Panc1 (cell line): ENCODE data around the gene ZNF48.

Experiments
- POLR2AphosphoS5 ChIP-seq: IDR thresholded peaks from 2 replicates; pipeline ENCODE4 v1.6.1; 2012; ENCODE audit warnings: mild to moderate bottlenecking, low read depth, low read length, moderate library complexity
- TF ChIP-seq, protein P1 (sequence below): fragments of 450-650 bp; IDR thresholded peaks from 2 replicates; pipeline ENCODE4 v1.5.1; 2017; ENCODE audit warnings: mild to moderate bottlenecking
- TF ChIP-seq, protein P2 (sequence below), 2 experiments: IDR thresholded peaks; 2 replicates each; pipeline ENCODE4 v1.6.1; 2011 to 2012; ENCODE audit warnings: low read depth in 2 of 2, control low read depth in 1 of 2, low read length in 1 of 2, mild to moderate bottlenecking in 1 of 2, moderate library complexity in 1 of 2; ENCODE audit not compliant: insufficient read depth in 1 of 2

DNA sequence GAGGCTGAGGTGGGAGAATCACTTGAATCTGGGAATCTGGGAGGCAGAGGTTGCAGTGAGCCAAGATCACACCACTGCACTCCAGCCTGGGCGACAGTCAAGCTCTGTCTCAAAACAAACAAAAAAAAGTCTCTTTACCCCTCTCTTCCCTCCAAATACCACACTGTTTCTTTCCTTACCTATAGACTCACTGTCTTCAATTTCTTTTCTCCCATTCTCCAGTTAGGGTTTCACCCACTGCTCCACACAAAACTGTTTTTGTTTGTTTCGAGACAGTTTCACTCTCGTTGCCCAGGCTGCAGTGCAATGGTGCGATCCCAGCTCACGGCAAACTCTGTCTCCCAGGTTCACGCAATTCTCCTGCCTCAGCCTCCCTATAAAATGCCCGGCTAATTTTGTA lies 34.0 kb upstream of the ZNF48 start:
- TF ChIP-seq, protein P1, sequence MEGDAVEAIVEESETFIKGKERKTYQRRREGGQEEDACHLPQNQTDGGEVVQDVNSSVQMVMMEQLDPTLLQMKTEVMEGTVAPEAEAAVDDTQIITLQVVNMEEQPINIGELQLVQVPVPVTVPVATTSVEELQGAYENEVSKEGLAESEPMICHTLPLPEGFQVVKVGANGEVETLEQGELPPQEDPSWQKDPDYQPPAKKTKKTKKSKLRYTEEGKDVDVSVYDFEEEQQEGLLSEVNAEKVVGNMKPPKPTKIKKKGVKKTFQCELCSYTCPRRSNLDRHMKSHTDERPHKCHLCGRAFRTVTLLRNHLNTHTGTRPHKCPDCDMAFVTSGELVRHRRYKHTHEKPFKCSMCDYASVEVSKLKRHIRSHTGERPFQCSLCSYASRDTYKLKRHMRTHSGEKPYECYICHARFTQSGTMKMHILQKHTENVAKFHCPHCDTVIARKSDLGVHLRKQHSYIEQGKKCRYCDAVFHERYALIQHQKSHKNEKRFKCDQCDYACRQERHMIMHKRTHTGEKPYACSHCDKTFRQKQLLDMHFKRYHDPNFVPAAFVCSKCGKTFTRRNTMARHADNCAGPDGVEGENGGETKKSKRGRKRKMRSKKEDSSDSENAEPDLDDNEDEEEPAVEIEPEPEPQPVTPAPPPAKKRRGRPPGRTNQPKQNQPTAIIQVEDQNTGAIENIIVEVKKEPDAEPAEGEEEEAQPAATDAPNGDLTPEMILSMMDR: no peak
- TF ChIP-seq POLR2AphosphoS5: no peak
- TF ChIP-seq, protein P2, sequence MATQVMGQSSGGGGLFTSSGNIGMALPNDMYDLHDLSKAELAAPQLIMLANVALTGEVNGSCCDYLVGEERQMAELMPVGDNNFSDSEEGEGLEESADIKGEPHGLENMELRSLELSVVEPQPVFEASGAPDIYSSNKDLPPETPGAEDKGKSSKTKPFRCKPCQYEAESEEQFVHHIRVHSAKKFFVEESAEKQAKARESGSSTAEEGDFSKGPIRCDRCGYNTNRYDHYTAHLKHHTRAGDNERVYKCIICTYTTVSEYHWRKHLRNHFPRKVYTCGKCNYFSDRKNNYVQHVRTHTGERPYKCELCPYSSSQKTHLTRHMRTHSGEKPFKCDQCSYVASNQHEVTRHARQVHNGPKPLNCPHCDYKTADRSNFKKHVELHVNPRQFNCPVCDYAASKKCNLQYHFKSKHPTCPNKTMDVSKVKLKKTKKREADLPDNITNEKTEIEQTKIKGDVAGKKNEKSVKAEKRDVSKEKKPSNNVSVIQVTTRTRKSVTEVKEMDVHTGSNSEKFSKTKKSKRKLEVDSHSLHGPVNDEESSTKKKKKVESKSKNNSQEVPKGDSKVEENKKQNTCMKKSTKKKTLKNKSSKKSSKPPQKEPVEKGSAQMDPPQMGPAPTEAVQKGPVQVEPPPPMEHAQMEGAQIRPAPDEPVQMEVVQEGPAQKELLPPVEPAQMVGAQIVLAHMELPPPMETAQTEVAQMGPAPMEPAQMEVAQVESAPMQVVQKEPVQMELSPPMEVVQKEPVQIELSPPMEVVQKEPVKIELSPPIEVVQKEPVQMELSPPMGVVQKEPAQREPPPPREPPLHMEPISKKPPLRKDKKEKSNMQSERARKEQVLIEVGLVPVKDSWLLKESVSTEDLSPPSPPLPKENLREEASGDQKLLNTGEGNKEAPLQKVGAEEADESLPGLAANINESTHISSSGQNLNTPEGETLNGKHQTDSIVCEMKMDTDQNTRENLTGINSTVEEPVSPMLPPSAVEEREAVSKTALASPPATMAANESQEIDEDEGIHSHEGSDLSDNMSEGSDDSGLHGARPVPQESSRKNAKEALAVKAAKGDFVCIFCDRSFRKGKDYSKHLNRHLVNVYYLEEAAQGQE (IDR thresholded peaks at IDR 0.05; ENCODE audit: insufficient read depth in 1 of 2, low read depth in 2 of 2, low read length in 1 of 2): no peak
